A673 (cell line): ENCODE results near the gene ZNF689.

ENCODE experiments used
- EZH2 ChIP-seq: fragments of 200-600 bp; sonication (generic); IDR thresholded peaks from 2 replicates; pipeline ENCODE4 v1.6.1; 2017; ENCODE audit warnings: borderline replicate concordance, low read depth, mild to moderate bottlenecking, mixed read lengths, antibody characterized with exemption, low read length; ENCODE audit not compliant: poor library complexity, severe bottlenecking
- TF ChIP-seq, protein P1 (sequence below): fragments of 300-800, 200-600 bp; sonication (generic); conservative IDR thresholded peaks from 2 replicates; pipeline ENCODE4 v1.5.1; 2017; ENCODE audit warnings: low read depth, mild to moderate bottlenecking, antibody characterized with exemption, low read length, moderate library complexity, mixed read lengths

DNA sequence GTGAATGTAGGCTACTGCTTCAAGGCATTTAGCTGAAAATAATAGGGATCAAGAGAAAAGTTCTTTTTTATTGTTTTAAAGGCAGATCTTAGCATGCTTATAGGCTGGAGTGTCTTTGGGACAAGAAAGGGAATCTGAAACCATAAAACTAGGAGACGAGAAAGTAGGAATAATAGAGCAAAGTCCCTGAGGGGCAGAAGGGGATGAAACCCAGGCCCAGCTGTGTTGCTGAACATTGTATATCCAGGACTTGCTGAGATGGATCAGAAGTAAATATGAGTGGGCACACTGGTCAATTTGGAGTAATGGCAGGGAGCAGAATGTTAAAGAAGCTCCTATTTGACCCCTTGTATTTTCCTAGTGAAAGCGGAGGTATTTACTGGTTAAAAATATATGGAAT, 9.3 kb downstream of the ZNF689 start:
- TF ChIP-seq, protein P1, sequence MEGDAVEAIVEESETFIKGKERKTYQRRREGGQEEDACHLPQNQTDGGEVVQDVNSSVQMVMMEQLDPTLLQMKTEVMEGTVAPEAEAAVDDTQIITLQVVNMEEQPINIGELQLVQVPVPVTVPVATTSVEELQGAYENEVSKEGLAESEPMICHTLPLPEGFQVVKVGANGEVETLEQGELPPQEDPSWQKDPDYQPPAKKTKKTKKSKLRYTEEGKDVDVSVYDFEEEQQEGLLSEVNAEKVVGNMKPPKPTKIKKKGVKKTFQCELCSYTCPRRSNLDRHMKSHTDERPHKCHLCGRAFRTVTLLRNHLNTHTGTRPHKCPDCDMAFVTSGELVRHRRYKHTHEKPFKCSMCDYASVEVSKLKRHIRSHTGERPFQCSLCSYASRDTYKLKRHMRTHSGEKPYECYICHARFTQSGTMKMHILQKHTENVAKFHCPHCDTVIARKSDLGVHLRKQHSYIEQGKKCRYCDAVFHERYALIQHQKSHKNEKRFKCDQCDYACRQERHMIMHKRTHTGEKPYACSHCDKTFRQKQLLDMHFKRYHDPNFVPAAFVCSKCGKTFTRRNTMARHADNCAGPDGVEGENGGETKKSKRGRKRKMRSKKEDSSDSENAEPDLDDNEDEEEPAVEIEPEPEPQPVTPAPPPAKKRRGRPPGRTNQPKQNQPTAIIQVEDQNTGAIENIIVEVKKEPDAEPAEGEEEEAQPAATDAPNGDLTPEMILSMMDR, result no peak
- no peak for TF ChIP-seq EZH2
